Measurements from ENCODE around the gene FMNL1.

GRCh38 chr17:45255358-45255757 is 33.7 kb downstream of the FMNL1 start:
- TF ChIP-seq CTCF (optimal IDR thresholded peaks at IDR 0.05 in 1 of 3, IDR thresholded peaks at IDR 0.05 in 1 of 3, conservative IDR thresholded peaks at IDR 0.05 in 1 of 3; ENCODE audit: extremely low read depth in 1 of 3, insufficient read depth in 2 of 3, low read length in 3 of 3), result no peak
- TF ChIP-seq EZH2 (IDR thresholded peaks at IDR 0.05; ENCODE audit: low read length), result no peak
